OCI-LY7 (cell line): Measurements from ENCODE around the gene TOLLIP.

Experiments used
- CTCF ChIP-seq: fragments of 200-600 bp; sonication (generic); conservative IDR thresholded peaks from 2 replicates; pipeline ENCODE4 v1.5.1; 2014; ENCODE audit warnings: mild to moderate bottlenecking, antibody characterized with exemption, low read length, moderate library complexity, mixed read lengths
- EZH2phosphoT487 ChIP-seq: fragments of 200-600 bp; sonication (generic); IDR thresholded peaks from 2 replicates; pipeline ENCODE4 v1.6.1; 2018; ENCODE audit warnings: low read depth, borderline replicate concordance, mild to moderate bottlenecking, mixed run types, antibody characterized with exemption, low read length, moderate library complexity, mixed read lengths

GRCh38 chr11:1348796-1349326 lies 39.4 kb upstream of the TOLLIP start:
- TF ChIP-seq CTCF: no peak
- TF ChIP-seq EZH2phosphoT487: no peak
